ENCODE results near the gene TBC1D9. TPM values are rescaled to one million over a fixed set of nuclear protein-coding genes. Genes with fewer than 3 reads are reported as not detected.

The TBC1D9 gene
- total RNA-seq, 6 experiments from 2014 or later, result 6.6 to 17.9 (median 9.4) TPM

GRCh38 chr4:140702096-140702757 is 54.0 kb downstream of the TBC1D9 start:
- intact Hi-C loops (cut with DNase I), result no loop called here
- DNase-seq, result no peak
- Histone ChIP-seq H3K9me3 (no peaks in the 10 kb centered on the region), H3K27ac (no peak overlapping the region), H3K27me3 (no peaks in the 10 kb centered on the region), H3K4me1 (peaks cover 0 to 17% (median 3%) of the 10 kb centered on the region in 4 donors), H3K36me3 (no peaks in the 10 kb centered on the region), H3K4me3 (no peak overlapping the region)
- ATAC-seq, result no peak
- TF ChIP-seq CTCF (IDR thresholded peaks at IDR 0.05), result no peak
- TF ChIP-seq POLR2A (IDR thresholded peaks at IDR 0.05), result no peak
- 92% methylated on average over 2 of the region's 6 CpGs for WGBS (ENCODE audit: insufficient coverage, low coverage, low lambda C conversion rate, missing lambda C conversion rate)

- WGBS (ENCODE audit: insufficient coverage, low coverage, low lambda C conversion rate, missing lambda C conversion rate), result 77% methylated on average over 3 of the region's 6 CpGs
- Histone ChIP-seq H3K27me3 (no peaks in the 10 kb centered on the region), H3K4me3 (no peak overlapping the region), H3K4me1 (peaks cover 0 to 17% (median 3%) of the 10 kb centered on the region in 4 donors), H3K27ac (no peak overlapping the region), H3K36me3 (no peaks in the 10 kb centered on the region), H3K9me3 (no peaks in the 10 kb centered on the region)
- DNase-seq (no peak), ATAC-seq (no peak)
- intact Hi-C loops (cut with DNase I), result no loop called here
- TF ChIP-seq CTCF (IDR thresholded peaks at IDR 0.05) (no peak), POLR2A (IDR thresholded peaks at IDR 0.05) (no peak)
Measured at GRCh38 chr4:140701071-140701470, 55.1 kb downstream of the TBC1D9 start.

- peak in 3 of 4 donors; percentile 33 to 72 (median 46) for ATAC-seq
- Histone ChIP-seq H3K4me3 (no peak overlapping the region), H3K27ac (no peak overlapping the region), H3K4me1 (peaks cover 0 to 4% (median 0%) of the 10 kb centered on the region in 4 donors), H3K27me3 (no peaks in the 10 kb centered on the region), H3K36me3 (no peaks in the 10 kb centered on the region), H3K9me3 (no peaks in the 10 kb centered on the region)
- WGBS (ENCODE audit: insufficient coverage, low coverage, low lambda C conversion rate, missing lambda C conversion rate), result 62% methylated on average over 15 of the region's 16 CpGs
- intact Hi-C loops (cut with DNase I), result no loop called here
- TF ChIP-seq CTCF (IDR thresholded peaks at IDR 0.05) (no peak), POLR2A (IDR thresholded peaks at IDR 0.05) (no peak)
- DNase-seq, result no peak
Measured at GRCh38 chr4:140697709-140698560, 58.2 kb downstream of the TBC1D9 start.

- DNase-seq (no peak), ATAC-seq (no peak)
- TF ChIP-seq POLR2A (IDR thresholded peaks at IDR 0.05), result no peak
- no peak for TF ChIP-seq CTCF (IDR thresholded peaks at IDR 0.05)
Measured at GRCh38 chr4:140695483-140695882, 60.7 kb downstream of the TBC1D9 start.

More at GRCh38 chr4:140695483-140695882, 60.7 kb downstream of the TBC1D9 start:
- Histone ChIP-seq H3K36me3 (no peaks in the 10 kb centered on the region), H3K4me3 (no peak overlapping the region), H3K4me1 (peaks cover 0 to under 1% (median 0%) of the 10 kb centered on the region in 4 donors), H3K9me3 (no peaks in the 10 kb centered on the region), H3K27me3 (no peaks in the 10 kb centered on the region), H3K27ac (no peak overlapping the region)
- intact Hi-C loops (cut with DNase I), result no loop called here

Data from right lobe of liver (tissue), 6 donors.